Prostate gland (tissue), 2 donors: ENCODE measurements around the gene INSIG1. TPM values are rescaled to one million over a fixed set of nuclear protein-coding genes. Genes with fewer than 3 reads are reported as not detected.

Experiments
- DNase-seq: peaks from one replicate; pipeline ENCODE4 v3.0.0-alpha.2; 2019; ENCODE audit warnings: low spot score
- H3K27ac ChIP-seq, 2 donors: fragments of 200-600 bp; sonication (generic); 2 replicates each; pipeline ENCODE4 v1.5.1; 2017 to 2019
- H3K27me3 ChIP-seq: fragments of 200-600 bp; sonication (generic); replicated peaks from 2 replicates; pipeline ENCODE4 v1.5.1; 2019; ENCODE audit not compliant: insufficient read depth
- H3K36me3 ChIP-seq, 2 donors: fragments of 200-600 bp; sonication (generic); 1 replicate in 1 of 2; 2 replicates in 1 of 2; pipeline versions ENCODE4 v1.5.1 to v1.8.1; 2017 to 2019
- H3K4me1 ChIP-seq: fragments of 200-600 bp; sonication (generic); replicated peaks from 2 replicates; pipeline ENCODE4 v1.5.1; 2019
- H3K4me3 ChIP-seq, 2 donors: fragments of 200-600 bp; sonication (generic); 2 replicates each; pipeline ENCODE4 v1.5.1; 2017 to 2019
- H3K9me3 ChIP-seq: fragments of 200-600 bp; sonication (generic); 2 replicates; pipeline ENCODE4 v1.5.1; 2017
- POLR2A ChIP-seq: fragments of 450-650 bp; IDR thresholded peaks from one replicate; pipeline ENCODE4 v1.6.1; 2016; ENCODE audit warnings: antibody characterized with exemption, mild to moderate bottlenecking
- POLR2AphosphoS5 ChIP-seq: sonication (generic); formaldehyde crosslinking; IDR thresholded peaks from one replicate; pipeline ENCODE4 v1.6.1; 2017; ENCODE audit warnings: antibody characterized with exemption
- WGBS: methylation state at CpG from one replicate; pipeline ENCODE4 v1.1.5; 2018; 5-methylcytosine and 5-hydroxymethylcytosine counted together
- intact Hi-C: fragments of 100-400 bp; cut with DNase I; formaldehyde crosslinking; loops from one replicate; pipeline ENCODE4 v1.14.2; 2022
- total RNA-seq, 2 donors: library from RNA; depleted of rRNA; stranded (reverse); fragments of >200 nt; gene quantifications; one replicate each; pipeline ENCODE4 v1.1.0, GENCODE V29; 2016
- TF ChIP-seq, protein P1 (sequence below), 4 experiments: fragments of 200-600 bp in 2 of 4; fragments of 450-650 bp in 2 of 4; sonication (generic) in 2 of 4; IDR thresholded peaks; 1 replicate in 3 of 4; 2 replicates in 1 of 4; pipeline ENCODE4 v1.5.1; 2016 to 2019; ENCODE audit warnings: antibody characterized with exemption in 4 of 4, mild to moderate bottlenecking in 2 of 4, moderate library complexity in 2 of 4

The INSIG1 gene
- total RNA-seq, 2 donors from 2014 or later, result 60.5 to 112 TPM

DNA sequence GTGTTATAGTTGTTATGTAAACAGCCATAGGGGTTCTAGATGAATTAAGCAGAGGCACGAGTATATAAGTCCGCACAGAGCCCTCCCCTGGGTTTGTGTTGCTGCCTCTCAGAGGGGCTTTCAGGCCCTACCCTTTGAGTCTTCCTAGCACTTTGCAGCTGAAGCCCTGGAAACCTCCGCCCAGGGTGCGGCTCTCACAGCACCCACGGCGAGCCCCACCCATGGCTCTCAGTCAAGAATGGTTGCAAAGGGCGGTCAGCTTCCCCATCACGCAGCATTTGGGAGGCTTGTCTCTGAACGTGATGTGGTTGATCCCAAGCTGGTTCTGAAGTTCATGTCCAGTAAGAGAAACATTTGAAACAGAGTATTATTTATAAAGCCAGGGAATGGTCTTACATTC is 18.8 kb upstream of the INSIG1 start:
- intact Hi-C loops, result no loop called here
- Histone ChIP-seq H3K27me3 (no peaks in the 10 kb centered on the region), H3K4me3 (no peak overlapping the region), H3K9me3 (no peaks in the 10 kb centered on the region), H3K36me3 (no peaks in the 10 kb centered on the region), H3K27ac (no peak overlapping the region), H3K4me1 (no peaks in the 10 kb centered on the region)
- no peak for TF ChIP-seq POLR2AphosphoS5
- 89% methylated on average over 9 of the region's 9 CpGs for WGBS
- no peak for DNase-seq

DNA sequence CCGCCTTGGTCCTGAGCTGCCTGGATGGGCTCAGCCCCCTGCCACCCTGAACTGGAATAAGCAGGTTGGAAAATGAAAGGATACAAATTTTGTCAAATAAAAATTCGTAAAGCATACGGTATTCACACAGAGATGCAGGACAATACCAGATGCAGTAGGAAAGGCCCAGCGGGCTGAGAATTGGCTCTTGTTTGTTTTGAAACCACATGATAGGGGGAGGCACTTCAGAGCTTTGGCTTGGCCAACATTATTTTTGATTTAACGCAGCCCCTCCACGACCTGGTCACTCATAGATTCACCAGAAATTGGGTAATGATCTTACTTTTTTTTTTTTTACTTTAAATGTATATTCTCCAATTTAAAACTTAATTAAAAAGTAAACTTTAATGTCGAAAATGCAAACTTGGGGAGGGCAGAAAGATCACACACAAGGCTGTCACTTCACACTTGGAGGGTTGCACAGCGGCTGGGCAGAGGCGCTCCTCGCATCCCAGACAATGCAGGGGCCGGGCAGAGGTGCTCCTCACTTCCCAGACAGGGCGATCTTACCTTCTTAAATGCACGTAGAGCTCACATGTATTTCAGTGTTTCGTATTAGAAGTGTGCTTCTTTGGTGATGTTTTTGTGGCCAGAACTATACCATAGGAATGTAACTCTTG is 17.8 kb upstream of the INSIG1 start:
- Histone ChIP-seq H3K27me3 (no peaks in the 10 kb centered on the region), H3K36me3 (no peaks in the 10 kb centered on the region), H3K27ac (no peak overlapping the region), H3K4me3 (no peak overlapping the region), H3K4me1 (no peaks in the 10 kb centered on the region), H3K9me3 (no peaks in the 10 kb centered on the region)
- DNase-seq, result no peak
- 87% methylated on average over 14 of the region's 14 CpGs for WGBS
- intact Hi-C loops, result no loop called here
- TF ChIP-seq POLR2AphosphoS5 (no peak), POLR2A (no peak)
- TF ChIP-seq, protein P1, sequence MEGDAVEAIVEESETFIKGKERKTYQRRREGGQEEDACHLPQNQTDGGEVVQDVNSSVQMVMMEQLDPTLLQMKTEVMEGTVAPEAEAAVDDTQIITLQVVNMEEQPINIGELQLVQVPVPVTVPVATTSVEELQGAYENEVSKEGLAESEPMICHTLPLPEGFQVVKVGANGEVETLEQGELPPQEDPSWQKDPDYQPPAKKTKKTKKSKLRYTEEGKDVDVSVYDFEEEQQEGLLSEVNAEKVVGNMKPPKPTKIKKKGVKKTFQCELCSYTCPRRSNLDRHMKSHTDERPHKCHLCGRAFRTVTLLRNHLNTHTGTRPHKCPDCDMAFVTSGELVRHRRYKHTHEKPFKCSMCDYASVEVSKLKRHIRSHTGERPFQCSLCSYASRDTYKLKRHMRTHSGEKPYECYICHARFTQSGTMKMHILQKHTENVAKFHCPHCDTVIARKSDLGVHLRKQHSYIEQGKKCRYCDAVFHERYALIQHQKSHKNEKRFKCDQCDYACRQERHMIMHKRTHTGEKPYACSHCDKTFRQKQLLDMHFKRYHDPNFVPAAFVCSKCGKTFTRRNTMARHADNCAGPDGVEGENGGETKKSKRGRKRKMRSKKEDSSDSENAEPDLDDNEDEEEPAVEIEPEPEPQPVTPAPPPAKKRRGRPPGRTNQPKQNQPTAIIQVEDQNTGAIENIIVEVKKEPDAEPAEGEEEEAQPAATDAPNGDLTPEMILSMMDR (IDR thresholded peaks at IDR 0.05), result no peak

DNA sequence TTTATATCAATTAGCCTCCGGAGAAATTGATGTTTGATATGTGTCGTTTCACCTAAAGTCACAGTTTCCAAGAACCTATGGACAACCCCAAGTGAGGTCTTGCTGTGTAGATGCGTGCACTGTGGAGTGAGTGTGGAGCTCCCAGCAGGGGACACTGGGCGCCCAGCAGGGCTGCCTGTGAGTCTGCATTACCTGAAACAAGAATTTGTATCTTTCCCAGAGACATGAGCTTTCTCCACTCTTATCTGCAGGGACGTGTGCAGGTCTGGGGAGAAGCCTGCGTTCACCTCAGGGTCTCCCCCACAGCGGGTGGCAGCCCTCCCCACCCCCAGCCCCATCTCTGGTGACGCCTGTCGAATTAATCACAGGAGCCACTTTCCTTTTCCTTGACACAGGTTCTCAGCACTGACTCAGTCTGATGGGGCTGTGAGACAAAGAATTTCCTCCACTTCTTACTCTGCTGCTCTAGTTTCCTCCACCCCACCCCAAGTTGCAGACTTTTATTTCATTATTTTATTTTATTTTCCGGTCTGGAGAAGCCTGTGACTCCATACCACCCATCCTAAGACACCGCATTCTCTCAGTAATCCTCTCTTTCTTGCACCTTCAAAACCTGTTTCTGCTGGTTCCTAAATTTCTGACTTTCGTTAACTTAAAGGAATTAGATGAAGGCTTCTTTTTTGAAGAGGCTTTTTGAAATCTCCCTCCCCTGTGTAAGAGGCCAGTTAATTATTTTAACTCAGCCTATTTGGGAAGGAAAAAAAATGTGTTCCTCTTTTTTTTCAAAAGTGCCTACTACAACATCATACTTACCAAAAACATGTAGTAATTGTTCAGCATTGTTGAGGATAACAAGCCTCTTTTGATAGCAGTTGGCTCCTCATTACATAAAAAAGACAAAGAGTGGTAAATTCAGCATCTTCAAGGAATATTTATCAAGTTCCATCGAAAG is 17.0 kb upstream of the INSIG1 start:
- Histone ChIP-seq H3K4me3 (no peak overlapping the region), H3K4me1 (no peaks in the 10 kb centered on the region), H3K27ac (no peak overlapping the region), H3K9me3 (no peaks in the 10 kb centered on the region), H3K36me3 (no peaks in the 10 kb centered on the region), H3K27me3 (no peaks in the 10 kb centered on the region)
- DNase-seq, result no peak
- intact Hi-C loops, result no loop called here
- TF ChIP-seq POLR2A, result no peak
- WGBS, result 80% methylated on average over 13 of the region's 13 CpGs

DNA sequence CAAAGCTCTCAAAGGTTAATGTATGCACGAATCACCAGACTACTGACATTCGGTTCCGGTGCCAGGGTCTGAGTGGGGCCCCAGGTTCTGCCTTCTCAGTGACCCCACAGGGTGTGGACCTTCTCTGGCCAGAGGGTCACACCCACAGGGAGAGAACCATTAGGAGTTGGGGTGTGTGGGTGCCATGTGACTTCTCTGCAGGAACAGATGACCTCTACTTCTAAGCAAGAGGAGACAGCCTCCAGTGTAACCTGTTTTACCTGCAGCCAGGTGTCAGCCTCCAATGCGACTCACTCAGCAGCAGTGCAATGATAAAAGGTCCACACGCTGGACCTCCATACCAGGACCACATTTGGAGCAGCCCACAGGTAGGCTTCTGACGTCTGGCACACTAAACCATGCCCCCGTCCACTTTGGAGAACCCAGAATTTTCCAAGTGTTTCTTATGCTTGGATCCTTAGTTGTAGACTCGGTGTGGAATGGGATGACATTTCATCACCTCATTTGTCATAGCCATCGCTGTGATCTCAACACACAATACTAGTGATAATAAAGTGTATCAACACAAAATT is 16.2 kb upstream of the INSIG1 start:
- no peak for TF ChIP-seq POLR2A
- TF ChIP-seq, protein P1 (IDR thresholded peaks at IDR 0.05), result no peak
- no peak for TF ChIP-seq POLR2AphosphoS5
- no peak for DNase-seq
- H3K4me1 ChIP-seq, result no peaks in the 10 kb centered on the region
- H3K9me3 ChIP-seq, result no peaks in the 10 kb centered on the region
- no peaks in the 10 kb centered on the region for H3K36me3 ChIP-seq
- no peaks in the 10 kb centered on the region for H3K27me3 ChIP-seq
- no peak overlapping the region for H3K4me3 ChIP-seq
- intact Hi-C loops, result no loop called here
- no peak overlapping the region for H3K27ac ChIP-seq
- 90% methylated on average over 9 of the region's 9 CpGs for WGBS

DNA sequence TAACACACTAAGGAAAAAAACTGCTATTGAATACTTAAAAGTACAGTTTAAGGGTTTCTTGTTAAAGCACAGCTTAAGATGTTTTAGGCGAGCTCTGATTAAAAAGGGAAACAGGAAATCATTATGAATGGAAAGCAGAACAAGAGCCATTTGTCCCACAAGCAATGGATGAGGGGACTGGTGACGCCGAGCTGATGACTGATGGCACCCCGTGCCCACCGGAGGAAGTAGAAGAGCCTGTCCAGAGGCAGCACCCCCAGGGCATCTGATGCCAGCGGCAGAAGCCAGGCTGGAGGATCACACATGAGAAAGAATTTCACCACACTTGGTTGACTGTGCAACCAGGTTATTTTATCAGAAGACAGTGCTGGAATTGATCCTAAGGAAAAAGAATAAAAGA is 15.0 kb upstream of the INSIG1 start:
- Histone ChIP-seq H3K27me3 (no peaks in the 10 kb centered on the region), H3K4me1 (no peaks in the 10 kb centered on the region), H3K9me3 (no peaks in the 10 kb centered on the region), H3K4me3 (no peak overlapping the region), H3K27ac (no peak overlapping the region), H3K36me3 (no peaks in the 10 kb centered on the region)
- TF ChIP-seq POLR2A (no peak), POLR2AphosphoS5 (no peak)
- TF ChIP-seq, protein P1 (IDR thresholded peaks at IDR 0.05), result no peak
- intact Hi-C loops, result no loop called here
- DNase-seq, result no peak
- 48% methylated on average over 6 of the region's 6 CpGs for WGBS
